ENCODE measurements around the gene FOXO1.

The FOXO1 gene

GRCh38 chr13:40622246-40622645 lies 44.2 kb downstream of the FOXO1 start:
- no peak overlapping the region for H3K4me3 ChIP-seq (ENCODE audit: low read depth, low read length)
- in situ Hi-C loops (cut with HindIII; ENCODE audit: low sequenced_read_pairs): no loop called here
- no peak for DNase-seq (ENCODE audit: low read depth)
- no peak for TF ChIP-seq CTCF (IDR thresholded peaks at IDR 0.05; ENCODE audit: low read depth, low read length, missing control alignments)

DNA sequence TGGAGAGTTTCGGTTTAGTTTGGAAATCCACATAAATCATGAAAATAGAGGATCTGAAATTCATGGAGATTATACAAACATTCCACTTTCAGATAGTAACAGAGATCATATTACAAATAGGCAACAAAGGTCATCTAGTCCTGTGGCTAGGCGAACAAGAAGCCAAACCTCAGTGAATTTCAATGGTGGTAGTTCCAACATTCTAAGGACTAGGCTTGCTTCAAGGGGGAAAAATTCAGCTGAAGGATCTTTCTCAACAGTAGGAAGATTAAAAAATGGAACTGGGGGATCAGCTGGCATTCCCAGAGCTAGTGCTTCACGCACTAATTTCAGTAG lies 47.0 kb downstream of the FOXO1 start:
- peak; percentile 8 for DNase-seq (ENCODE audit: low read depth)
- no peak for TF ChIP-seq CTCF (IDR thresholded peaks at IDR 0.05; ENCODE audit: low read depth, low read length, missing control alignments)
- H3K4me3 ChIP-seq (ENCODE audit: low read depth, low read length): no peak overlapping the region
- in situ Hi-C loops (cut with HindIII; ENCODE audit: low sequenced_read_pairs): no loop called here

- no peak for DNase-seq (ENCODE audit: low read depth)
- no peak for TF ChIP-seq CTCF (IDR thresholded peaks at IDR 0.05; ENCODE audit: low read depth, low read length, missing control alignments)
- no peak overlapping the region for H3K4me3 ChIP-seq (ENCODE audit: low read depth, low read length)
- in situ Hi-C loops (cut with HindIII; ENCODE audit: low sequenced_read_pairs): no loop called here
Observed at GRCh38 chr13:40618581-40619478, 47.6 kb downstream of the FOXO1 start.

- TF ChIP-seq CTCF (IDR thresholded peaks at IDR 0.05; ENCODE audit: low read depth, low read length, missing control alignments): no peak
- no peak overlapping the region for H3K4me3 ChIP-seq (ENCODE audit: low read depth, low read length)
- in situ Hi-C loops (cut with HindIII; ENCODE audit: low sequenced_read_pairs): no loop called here
- DNase-seq (ENCODE audit: low read depth): no peak
Observed at GRCh38 chr13:40617801-40618356, 48.6 kb downstream of the FOXO1 start.

DNA sequence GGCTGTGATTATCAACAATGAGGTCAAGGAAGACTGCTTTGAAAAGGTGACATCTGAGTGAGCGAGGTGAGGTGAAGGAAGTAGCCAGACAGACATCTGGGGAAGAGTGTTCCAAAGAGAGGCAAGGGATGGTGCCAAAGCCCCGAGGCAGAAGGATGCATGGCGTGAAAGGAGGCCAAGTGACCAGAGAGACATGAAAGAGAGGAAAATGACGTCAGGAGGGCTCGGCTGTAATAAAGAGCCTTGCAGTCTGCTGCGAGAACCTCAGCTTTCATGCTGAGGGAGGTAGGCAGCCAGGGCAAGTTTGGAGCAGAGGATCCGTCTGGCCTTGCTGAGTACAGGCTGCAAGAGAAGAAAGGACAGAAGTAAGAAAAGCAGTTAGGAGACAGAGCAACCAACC lies 50.8 kb downstream of the FOXO1 start:
- H3K4me3 ChIP-seq (ENCODE audit: low read depth, low read length): no peak overlapping the region
- in situ Hi-C loops (cut with HindIII; ENCODE audit: low sequenced_read_pairs): no loop called here
- no peak for TF ChIP-seq CTCF (IDR thresholded peaks at IDR 0.05; ENCODE audit: low read depth, low read length, missing control alignments)
- DNase-seq (ENCODE audit: low read depth): no peak

DNA sequence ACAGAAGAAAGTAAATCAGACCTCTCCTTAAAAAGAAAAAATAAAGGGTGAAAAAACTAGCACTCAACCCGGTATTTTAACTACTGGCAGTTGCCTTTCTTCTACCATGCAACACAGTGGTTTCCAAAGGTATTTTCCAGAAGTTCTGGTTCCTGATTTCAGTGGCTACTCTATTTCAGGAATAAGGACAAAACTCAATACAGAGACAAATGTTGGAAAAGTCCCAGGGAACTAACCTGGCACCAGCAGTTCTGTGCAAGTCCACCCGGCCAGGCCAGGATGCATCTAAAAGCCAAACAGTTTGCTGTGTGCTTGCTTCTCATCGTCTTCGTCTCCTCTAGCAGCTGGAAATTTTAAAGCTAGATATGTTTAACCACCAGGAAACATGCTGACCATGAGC lies 52.5 kb downstream of the FOXO1 start:
- TF ChIP-seq CTCF (IDR thresholded peaks at IDR 0.05; ENCODE audit: low read depth, low read length, missing control alignments): no peak
- no peak overlapping the region for H3K4me3 ChIP-seq (ENCODE audit: low read depth, low read length)
- DNase-seq (ENCODE audit: low read depth): no peak
- in situ Hi-C loops (cut with HindIII; ENCODE audit: low sequenced_read_pairs): no loop called here

Measured in astrocyte of the cerebellum (primary cell).